Measurements from ENCODE around the gene OXT.
A peak's percentile ranks its signal among the peaks of the same experiment; 100 is the strongest.

Gene OXT

DNA sequence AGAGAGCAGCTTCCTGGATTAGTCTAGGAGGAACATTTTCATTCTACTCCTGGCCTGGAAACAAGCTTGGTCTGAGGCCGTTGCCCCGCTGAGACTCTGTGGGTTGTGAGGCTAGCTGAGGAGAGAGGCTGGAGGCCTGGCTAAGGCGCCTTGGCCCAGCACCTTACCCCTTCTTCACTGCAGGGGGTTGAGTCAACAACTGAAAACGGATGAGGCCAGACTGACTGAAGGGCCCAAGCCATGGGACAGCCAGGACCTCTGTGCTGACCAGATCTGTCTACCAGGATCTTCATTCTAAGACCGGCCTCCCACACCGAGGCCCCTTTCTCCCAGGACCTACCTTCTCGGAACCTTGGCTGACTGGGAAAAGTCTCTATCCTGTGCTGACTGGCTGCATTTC is 16.6 kb downstream of the OXT start:
- no peak for DNase-seq

DNA sequence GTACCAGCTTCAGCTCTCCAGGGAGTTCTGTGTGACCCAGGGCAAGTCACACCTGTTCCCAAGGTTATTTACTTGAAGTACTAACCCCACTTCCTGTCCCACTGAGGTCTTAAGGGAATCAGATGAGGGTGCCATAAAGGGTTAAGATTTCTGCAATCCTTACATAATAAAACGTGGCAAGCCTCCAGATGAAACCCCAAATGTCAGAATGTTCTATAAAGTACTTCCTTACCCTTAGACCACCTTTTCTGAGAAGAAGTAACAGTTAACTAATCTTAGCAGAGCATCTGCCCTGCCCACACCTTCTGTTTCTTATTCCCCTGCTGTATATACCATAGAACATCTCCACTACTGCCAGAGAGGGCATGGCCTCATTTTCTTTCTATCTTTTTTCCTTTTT is 19.1 kb downstream of the OXT start:
- no peak for DNase-seq

DNA sequence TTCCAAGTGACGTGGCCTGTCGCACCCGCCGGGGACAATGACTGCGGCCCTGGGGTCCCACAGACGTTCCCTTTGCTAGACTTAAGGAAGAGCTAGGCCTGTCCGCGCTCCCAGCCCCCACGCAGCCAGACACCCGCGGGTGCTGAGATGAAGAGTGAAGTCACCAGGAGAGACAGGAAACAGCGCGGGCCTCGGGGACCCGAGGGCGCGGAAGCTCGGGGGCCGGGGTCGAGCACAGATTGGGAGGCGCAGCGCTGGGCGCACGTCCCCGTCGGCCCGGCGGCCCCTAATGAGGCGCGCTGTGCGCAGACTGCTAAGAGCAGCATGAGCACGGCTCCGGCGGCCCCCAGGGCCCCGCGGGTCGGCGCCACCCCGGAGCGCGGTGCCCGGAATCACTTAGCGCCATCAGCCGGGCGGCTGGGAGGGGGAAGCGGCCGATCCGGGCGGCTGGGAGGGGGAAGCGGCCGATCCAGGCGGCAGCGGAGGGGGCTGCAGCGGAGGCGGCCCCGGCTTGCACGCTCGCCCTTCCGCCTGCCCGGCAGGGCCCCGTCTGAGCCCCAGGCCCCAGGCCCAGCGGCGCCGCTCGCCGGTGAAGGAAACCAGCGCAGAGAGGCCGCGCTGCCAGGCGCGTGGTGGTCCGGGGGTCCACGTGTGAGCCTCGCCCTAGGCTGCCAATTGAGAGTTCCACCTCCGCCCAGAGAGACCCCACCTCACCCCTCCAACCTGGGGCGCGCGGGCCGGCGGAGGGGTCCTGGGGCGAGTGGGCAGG is 21.4 kb downstream of the OXT start:
- DNase-seq: peak; percentile 56

DNA sequence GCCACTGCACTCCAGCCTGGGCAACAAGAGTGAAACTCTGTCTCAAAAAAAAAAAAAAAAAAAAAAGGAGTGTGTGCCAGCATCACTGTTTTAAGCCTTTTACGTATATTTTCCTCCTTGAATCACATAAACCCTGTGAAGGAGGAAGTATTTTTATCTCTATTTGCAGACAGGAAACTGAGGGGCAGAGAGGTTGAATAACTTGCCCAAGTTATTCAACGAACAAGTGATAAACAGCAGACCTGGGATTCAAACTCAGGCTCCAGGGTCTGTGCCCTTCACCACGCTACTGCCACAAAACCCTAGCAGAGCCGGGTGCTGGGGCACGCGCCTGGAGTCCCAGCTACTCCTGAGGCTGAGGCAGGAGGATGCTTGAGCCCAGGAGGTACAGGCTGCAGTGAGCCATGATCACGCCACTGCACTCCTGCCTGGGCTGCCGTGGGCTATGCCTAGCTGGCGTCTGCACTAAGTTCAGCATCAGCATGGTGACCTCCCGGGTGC is 22.5 kb downstream of the OXT start:
- no peak for DNase-seq

DNA sequence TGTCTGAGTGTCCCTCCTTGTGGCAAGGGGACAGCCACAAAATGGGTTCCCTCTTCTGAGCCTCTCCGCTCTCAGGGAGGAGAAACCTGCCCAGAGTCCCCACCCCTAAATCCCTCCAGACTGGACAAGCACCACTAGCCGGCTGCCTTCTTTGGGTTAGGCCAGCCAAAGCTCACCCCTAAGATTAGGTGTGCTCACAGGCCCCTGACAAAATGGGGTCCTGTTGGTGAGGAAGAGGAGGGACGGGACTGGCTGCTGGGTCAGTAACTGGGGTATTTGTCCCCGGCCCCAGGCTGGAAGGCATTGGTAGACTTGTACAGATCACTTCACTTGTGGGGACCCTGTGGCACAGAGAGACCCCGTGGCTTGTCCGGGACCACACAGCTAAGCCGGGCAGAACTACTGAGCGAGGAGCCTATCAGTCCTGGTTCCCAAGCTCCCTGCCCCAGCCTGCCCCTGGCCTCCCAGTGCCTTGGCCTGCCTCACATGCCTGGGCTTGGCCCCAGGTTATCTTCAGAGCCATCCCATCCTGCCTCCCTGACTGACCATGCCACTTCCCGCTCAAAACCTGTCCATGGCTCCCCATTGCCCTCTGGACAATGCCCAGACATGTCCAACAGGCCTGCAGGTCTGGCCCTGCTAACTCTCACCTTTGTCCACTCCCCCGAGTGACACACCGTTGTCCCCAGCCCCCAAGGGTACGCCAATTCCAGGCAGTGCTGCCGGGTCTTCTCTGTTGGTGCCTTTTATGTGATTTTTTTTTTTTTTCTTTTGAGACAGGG is 23.6 kb downstream of the OXT start:
- DNase-seq: no peak

DNA sequence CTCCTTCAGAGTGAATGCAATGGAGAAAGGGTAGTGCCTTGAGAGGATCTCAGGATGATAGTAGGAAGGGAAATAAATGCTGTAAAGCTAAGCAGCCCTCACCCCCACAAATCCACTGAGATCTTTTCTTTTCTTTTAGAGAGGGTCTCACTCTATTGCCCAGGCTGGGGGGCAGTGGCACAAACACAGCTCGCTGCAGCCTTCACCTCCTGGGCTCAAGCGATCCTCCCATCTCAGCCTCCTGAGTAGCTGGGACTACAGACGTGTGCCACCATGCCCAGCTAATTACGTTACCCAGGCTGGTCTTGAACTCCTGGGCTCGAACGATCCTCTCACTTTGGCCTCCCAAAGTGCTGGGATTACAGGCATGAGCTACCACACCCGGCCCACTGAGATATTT is 29.1 kb downstream of the OXT start:
- no peak for DNase-seq

DNA sequence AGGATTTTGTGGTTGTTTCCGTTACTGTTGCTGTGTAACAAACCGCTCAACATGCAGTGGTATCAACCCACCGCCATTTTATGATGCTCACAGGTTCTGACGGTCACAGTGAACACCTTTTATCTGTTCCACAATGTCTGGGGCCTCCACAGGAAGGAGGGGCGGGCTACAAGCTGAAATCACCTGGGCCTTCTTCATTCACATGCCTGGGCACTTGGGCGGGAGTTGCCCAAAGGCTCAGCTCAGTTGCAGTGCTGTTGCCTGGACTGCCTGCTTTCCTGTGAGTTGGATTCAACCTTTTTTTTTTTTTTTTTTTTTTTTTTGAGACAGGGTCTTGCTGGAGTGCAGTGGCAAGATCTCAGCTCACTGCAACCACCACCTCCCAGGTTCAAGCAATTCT is 29.8 kb downstream of the OXT start:
- no peak for DNase-seq

DNA sequence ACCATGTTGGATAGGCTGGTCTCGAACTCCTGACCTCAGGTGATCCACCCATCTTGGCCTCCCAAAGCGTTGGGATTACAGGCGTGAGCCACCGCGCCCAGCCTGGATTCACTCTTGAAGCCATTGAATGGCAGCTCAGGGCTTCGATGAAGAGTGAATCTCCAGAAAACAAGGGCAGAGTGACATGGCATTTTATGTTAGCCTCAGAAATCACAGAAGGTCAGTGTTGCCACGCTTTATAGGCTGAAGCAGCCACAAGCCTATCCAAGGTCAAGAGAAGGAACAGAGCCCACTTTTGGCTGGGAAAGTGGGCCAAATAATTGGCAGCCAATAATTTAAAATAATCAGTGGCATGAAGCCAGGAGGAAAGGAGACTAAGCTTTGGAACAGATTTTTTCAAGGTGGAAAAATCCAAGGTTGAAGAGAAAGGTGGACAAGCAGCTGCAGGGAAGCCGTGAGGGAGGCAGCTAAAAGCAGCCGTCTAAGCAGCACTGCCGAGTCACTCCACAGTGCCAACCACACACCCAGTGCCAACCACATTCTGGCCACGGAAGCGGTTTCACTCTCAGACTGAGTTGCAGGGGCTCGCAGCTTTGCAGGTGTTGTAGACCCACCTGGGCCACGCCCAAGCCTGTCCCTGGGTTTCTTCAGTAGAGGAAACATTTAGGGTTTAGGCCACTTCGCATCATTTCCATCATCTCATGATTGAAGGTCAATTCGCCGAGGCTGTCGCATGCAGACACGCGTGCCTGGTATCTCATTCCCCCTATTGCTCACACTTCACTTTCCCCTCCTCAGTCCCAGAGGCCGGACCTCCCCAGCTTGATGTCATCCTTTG is 30.5 kb downstream of the OXT start:
- no peak for DNase-seq

DNA sequence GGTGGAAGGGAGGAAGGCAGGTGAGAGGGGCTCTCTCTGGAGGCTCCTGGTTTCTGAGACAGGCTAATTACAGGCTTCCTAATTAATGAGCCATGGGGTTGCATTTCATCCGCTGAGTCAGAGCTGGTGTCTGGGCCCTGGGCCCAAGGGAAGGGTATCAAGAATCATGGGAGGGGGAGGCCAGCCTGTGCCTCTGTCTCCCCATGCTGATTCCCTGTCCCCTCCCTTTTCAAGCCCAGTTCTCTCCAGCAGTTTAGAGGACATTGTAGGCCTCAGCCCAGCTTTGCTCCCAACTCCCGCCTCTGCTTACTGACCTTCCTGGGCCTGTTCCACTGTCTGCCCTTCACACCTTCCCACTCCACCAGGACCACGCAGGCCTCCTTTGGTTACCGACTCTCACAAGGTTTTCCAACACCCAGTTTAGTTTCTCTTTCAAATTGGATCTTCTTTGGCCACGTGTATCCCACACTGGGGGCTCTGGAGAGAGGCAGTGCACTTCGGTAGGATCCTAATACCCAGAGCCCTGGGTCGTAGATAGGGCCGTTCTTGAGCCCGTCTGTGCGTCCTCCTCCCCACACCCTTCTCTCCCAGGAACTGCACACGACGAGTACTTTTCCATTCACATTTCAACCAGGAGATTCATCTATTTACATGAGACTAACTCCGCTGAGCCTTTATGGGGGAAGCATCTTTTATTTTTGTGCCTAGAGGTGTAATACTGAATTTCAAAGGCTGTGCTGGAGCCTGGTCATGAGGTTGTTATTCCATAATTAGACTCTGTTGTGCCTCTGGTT is 31.4 kb downstream of the OXT start:
- DNase-seq: no peak

DNA sequence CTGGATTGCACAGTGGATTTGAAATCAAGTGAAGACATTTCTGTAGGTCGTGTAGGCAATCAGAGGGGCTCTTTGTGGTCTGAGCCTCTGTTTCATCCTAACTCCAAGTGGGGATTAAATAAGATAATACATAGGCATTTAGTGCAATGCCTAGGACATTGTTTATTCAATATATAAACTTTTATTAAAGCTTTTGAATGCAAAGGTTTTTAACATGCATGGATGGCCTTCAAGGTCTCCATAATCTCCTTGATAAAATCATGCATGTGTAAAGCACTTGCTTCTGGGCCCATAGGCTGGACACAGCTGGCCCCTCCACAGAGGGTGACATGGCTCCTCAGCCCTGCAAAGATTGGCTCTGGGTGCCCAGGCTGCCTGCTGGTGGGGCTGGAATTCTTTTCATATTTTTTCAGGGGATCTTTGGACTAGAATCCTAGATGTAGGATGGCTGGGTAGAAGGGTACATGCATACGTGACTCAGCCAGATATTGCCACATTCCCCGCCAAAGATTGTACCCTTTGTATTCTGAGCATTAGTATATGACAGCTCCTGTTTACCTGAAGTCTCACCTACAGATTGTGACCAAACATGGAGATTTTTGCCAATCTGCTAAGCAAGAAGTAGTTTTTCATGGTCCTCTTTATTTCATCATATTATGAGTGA is 32.1 kb downstream of the OXT start:
- no peak for DNase-seq

DNA sequence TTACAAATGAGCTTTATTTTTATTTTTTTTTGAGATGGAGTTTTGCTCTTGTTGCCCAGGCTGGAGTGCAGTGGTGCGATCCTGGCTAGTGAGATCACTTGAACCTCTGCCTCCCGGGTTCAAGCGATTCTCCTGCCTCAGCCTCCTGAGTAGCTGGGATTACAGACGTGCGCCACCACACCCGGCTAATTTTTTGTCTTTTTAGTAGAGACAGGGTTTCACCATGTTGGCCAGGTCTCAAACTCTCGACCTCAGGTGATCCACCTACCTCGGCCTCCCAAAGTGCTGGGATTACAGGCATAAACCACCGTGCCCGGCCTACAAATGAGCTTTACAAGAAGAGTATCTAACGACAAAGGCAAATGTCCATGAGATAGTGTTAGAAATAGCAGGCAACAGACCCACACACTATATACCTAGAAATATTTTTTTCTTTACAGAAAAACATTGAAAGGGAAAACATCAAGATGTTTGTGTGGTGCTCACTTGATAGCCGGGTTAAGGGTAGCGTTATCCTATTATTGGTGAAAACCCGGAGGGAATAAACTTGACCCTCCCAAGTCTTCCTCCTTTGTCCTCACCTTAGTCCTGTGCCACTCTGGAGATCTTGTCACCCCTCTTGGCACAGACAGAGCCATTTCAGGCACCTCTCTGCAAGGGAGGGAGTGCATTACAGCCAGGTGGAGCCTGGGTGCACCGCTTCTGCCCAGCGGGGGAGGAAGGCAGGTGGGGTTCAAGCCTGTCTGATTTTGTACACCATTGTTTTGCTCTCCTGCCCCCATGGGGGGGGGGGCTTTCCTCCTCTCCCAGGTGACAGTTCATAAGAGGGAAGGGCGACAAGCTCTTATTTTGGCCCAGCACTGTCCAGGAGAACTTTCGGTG is 34.1 kb downstream of the OXT start:
- no peak for DNase-seq

DNA sequence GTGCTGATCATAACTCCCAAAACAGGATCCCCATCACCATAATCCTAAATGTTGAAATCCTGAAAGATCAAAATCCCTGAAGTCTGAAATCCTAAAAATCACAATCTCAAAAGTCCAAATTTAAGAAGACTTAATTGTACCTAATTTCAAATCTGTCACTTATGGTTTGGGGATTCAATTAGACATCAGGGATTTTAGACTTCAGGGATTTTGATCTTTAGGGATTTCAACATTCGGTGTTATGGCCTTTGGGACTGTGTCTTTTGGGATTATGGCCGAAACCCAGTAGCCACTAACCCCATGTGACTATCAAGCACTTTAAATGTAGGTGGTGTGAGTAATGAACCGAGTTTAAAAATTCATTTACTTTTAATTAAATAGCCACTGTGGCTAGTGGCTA is 34.8 kb downstream of the OXT start:
- DNase-seq: no peak

DNA sequence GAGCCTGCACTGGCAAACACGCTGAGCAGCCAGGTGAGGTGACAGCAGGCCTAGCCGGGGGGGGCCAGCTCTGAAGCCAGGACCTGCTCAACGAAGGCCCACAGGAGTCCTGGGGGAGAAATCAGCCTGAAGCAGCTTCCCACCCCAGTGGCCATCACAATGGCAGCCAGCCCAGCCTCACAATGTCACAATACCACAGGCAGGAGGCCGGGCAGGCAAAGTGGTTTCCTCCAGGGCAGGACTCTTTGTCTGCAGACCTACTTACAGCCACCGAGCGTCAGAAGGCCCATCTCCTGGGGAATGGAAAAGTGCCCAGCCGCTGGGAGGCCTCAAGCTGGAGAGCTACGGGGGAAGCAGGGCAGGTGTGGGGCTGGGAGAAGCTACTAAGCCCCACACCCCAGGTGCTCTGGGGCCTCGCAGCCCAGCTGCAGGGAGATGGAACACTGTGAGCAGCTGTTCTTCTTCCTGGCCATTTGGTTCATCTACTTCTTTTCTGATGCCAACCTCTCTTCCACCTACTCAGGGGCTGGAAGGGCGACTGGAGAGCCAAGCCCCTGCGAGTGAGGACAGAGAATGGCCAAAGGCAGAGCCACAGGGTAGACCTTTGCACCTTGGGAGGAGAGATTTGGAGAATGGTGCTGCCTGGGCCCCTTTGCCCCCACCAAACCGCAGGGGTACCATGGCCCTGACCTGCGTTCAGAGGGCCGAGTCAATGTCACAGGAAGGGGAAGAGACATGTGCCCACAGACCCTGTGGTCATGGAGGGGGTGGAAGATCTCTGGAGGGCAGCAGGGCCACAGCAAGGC is 35.4 kb downstream of the OXT start:
- DNase-seq: peak; percentile 49

DNA sequence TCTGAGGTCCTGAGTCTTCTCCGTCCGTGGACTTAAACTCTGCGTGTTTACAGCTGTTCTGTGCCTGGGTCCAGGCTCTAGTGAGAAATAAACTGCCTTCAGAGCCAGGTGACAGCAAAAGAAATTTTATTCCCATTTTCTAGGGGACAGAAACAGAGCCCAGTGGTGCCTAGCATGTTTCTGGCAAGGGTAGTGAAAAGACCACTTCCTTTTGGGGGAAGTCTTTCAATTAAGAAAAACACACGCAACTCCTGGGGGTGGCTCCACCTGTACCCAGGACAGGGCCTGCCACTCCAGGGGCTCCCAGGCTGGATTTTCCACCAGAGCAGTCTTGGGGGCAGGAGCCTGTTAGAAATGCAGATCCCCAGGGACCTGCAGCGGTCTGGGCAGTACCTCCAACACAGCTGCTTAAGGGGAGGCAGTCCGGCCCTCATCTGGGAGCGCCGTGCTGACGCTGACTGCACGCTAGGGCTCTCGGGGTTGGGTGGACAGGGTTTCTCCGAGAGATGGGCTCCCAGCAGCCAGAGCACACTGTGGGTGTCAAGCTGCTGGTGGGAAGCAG is 36.1 kb downstream of the OXT start:
- DNase-seq: no peak

DNA sequence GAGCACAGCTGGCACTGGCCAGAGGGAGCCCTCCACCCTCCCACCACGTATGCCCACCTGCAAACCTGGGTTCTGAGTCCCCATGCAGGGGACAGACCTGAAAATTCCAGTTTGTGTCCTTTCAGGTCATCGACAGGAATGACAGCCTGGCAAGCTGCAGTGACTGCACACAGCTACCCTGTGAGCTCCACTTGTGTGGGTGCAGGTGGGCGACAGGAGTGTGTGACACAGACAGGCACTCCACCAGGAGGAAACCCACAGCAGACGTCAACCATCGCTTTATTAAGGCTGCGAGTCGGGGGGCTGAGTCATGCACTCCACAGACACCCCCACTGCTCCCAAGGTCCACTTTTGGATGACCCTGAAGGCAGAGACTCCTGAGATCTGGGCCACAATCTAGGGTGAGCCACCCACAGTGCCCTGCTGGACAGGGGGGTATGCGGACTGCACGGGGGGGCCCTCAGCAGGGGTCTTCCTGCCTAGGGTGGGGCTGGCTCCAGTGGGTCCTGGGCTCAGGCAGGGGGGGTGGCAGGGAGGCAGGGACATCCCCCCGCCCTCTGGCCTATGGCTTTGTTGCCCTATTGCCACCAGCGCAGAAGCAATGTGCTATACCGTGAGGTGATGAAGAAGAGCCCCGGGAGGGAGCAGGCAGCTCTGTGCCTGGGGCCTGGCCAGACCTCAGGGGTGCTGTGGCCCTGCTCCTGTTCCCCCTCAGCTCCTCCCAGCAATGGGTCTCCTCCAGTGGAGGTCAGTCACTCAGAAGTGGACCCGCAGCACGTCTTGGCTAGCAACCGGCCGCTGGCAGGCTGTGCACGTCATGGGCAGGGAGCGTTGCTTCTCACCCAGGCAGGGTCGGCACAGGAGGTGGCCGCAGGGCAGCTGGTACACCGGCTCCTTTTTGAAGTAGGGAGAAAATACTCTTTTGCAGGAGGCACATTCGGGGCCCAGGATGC is 38.2 kb downstream of the OXT start:
- no peak for DNase-seq

DNA sequence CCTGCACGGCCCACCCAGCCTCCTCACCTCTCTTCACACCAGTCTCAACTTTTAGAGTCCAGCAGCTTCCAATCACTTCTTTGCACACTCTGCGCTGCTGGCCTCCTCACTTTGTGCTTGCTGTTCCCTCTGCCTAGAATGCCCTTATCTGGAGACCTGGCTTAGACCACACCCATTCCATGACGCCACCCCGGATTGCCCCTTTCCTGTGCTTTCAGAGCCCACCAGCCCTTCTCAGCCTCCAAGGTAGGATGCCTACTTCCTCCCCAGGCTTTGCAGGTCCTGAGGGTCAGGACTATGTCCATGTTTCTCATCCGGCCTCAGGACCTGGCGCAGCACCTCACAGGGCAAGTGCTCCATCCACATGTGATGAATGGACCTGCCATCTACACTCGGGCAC is 40.1 kb downstream of the OXT start:
- no peak for DNase-seq

DNA sequence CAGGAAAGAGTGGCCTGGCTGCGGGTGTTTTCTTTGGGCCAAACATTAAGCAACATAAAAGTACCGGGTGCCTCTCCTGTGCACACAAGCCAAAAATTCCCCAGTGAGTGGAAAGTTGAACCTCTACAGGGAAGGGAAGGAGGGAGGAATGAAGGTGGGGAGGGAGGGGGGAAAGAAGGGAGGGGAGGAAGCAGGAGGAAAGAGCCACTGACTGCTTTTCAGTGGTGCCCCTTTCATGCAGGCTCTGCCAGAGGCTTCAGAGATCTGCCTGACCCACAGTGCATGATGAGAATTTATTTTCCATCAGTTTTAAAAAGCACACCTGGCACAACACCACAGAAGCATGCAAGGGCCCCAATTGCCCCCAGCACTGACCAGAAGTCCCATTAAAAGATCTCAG is 40.6 kb downstream of the OXT start:
- DNase-seq: no peak

All from eye (tissue), 1 donor.